Progenitor cell of endocrine pancreas (in vitro differentiated cells): ENCODE results near the gene ZNF778. TPM values are rescaled to one million over a fixed set of nuclear protein-coding genes. Genes with fewer than 3 reads are reported as not detected.
A peak's percentile ranks its signal among the peaks of the same experiment; 100 is the strongest.
"Not testable (repeated sequence)": the region's sequence is repeated elsewhere in the genome, so short reads cannot be mapped to it uniquely, and the experiment has no call there.

Source experiments
- DNase-seq: peaks from one replicate; pipeline ENCODE4 v3.0.0; 2021; ENCODE audit warnings: low spot score; ENCODE audit not compliant: unreplicated experiment
- H3K27ac Mint-ChIP-seq: 2 replicates; pipeline ENCODE4 v1.8.0; 2021; ENCODE audit warnings: mild to moderate bottlenecking, moderate library complexity, mixed read lengths
- H3K27me3 Mint-ChIP-seq: 2 replicates; pipeline ENCODE4 v1.8.0; 2021; ENCODE audit warnings: mixed read lengths
- H3K36me3 Mint-ChIP-seq: 2 replicates; pipeline ENCODE4 v1.8.0; 2022; ENCODE audit warnings: mixed read lengths; ENCODE audit not compliant: insufficient read depth
- H3K4me1 Mint-ChIP-seq: 2 replicates; pipeline ENCODE4 v1.8.0; 2021; ENCODE audit warnings: low read depth, mixed read lengths
- H3K4me3 Mint-ChIP-seq: 2 replicates; pipeline ENCODE4 v1.8.0; 2021; ENCODE audit warnings: low read depth, mild to moderate bottlenecking, moderate library complexity, mixed read lengths
- H3K9me3 Mint-ChIP-seq: 2 replicates; pipeline ENCODE4 v1.8.0; 2021; ENCODE audit warnings: low read depth, mixed read lengths
- total RNA-seq: library from RNA; stranded (reverse); gene quantifications from 2 replicates; pipeline ENCODE4 v1.2.1, GENCODE V29; 2021
- TF ChIP-seq, protein P1 (sequence below): fragments of 200-600 bp; sonication (generic); IDR thresholded peaks from one replicate; pipeline ENCODE4 v1.5.0; 2021; ENCODE audit warnings: antibody characterized with exemption, mild to moderate bottlenecking; ENCODE audit not compliant: unreplicated experiment

The ZNF778 gene
- total RNA-seq, 1 donor from 2014 or later: 11.2 TPM

DNA sequence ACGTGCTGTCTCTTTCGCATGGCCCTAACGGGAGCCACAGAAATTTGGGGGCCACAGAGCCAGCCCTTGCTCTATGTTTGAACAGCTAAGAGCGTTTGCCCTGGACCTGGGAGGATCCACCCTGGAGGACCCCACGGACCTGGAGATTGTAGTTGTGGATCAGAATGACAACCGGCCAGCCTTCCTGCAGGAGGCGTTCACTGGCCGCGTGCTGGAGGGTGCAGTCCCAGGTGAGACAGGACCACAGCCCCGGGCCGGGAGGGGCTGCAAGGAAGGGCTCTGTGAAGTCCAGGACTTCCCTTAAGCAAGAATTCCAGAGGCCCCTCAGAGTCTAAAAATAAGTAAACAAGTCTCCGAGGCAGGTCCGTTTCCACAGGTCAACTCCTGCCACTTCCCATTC, 34.0 kb upstream of the ZNF778 start:
- DNase-seq: no peak
- H3K9me3 Mint-ChIP-seq: no peaks in the 10 kb centered on the region
- no peaks in the 10 kb centered on the region for H3K4me1 Mint-ChIP-seq
- no peaks in the 10 kb centered on the region for H3K36me3 Mint-ChIP-seq
- no peak overlapping the region for H3K4me3 Mint-ChIP-seq
- peaks cover 19% of the 10 kb centered on the region for H3K27me3 Mint-ChIP-seq
- TF ChIP-seq, protein P1, sequence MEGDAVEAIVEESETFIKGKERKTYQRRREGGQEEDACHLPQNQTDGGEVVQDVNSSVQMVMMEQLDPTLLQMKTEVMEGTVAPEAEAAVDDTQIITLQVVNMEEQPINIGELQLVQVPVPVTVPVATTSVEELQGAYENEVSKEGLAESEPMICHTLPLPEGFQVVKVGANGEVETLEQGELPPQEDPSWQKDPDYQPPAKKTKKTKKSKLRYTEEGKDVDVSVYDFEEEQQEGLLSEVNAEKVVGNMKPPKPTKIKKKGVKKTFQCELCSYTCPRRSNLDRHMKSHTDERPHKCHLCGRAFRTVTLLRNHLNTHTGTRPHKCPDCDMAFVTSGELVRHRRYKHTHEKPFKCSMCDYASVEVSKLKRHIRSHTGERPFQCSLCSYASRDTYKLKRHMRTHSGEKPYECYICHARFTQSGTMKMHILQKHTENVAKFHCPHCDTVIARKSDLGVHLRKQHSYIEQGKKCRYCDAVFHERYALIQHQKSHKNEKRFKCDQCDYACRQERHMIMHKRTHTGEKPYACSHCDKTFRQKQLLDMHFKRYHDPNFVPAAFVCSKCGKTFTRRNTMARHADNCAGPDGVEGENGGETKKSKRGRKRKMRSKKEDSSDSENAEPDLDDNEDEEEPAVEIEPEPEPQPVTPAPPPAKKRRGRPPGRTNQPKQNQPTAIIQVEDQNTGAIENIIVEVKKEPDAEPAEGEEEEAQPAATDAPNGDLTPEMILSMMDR: no peak
- no peak overlapping the region for H3K27ac Mint-ChIP-seq

DNA sequence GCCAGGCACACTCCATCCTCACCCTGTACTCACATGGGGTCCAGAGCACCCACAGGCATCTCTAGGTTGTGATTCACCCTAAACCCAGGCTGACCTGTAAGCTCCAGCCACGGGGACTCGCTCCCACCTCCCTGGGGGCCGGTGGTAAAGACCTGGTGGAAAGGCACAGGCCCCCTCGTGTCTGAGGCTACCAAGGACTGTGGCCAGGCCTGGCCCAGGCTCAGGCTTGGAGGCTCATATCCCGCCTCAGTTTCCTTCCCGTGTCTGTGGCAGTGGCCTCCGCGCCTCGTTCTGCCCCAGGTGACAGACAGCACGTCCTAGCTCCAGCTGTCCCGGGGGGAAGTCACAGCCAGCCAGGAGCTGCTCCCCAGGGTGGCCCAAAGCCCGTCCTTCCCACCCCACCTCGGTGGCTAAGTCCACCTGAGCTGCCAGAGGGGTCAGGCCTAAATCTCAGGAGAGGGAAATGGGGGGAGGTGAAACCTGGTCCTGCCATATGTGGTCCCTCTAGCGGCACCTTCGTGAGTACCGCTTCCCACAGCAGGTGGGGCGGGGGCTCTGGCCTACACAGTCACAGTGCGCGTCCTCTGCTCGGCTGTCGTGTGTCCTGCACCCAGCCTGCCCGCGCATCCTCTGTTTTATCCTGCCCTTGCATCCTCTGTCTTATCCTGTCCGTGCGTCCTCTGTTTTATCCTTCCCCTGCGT, 33.4 kb upstream of the ZNF778 start:
- no peaks in the 10 kb centered on the region for H3K36me3 Mint-ChIP-seq
- TF ChIP-seq, protein P1: no peak
- DNase-seq: no peak
- H3K4me1 Mint-ChIP-seq: no peaks in the 10 kb centered on the region
- H3K27ac Mint-ChIP-seq: no peak overlapping the region
- H3K9me3 Mint-ChIP-seq: no peaks in the 10 kb centered on the region
- peaks cover 20% of the 10 kb centered on the region for H3K27me3 Mint-ChIP-seq
- no peak overlapping the region for H3K4me3 Mint-ChIP-seq

GRCh38 chr16:89184677-89184932, 32.9 kb upstream of the ZNF778 start:
- no peak overlapping the region for H3K4me3 Mint-ChIP-seq
- H3K27me3 Mint-ChIP-seq: peaks cover 25% of the 10 kb centered on the region
- H3K4me1 Mint-ChIP-seq: no peaks in the 10 kb centered on the region
- H3K27ac Mint-ChIP-seq: no peak overlapping the region
- no peak for DNase-seq
- no peaks in the 10 kb centered on the region for H3K9me3 Mint-ChIP-seq
- TF ChIP-seq, protein P1: no peak
- no peaks in the 10 kb centered on the region for H3K36me3 Mint-ChIP-seq

- DNase-seq: no peak
- Mint-ChIP-seq H3K27me3 (peaks cover 30% of the 10 kb centered on the region), H3K4me1 (no peaks in the 10 kb centered on the region), H3K36me3 (no peaks in the 10 kb centered on the region), H3K9me3 (no peaks in the 10 kb centered on the region), H3K27ac (peak overlapping the region; percentile 59), H3K4me3 (no peak overlapping the region)
- TF ChIP-seq, protein P1: no peak
These were observed 32.3 kb upstream of the ZNF778 start for GRCh38 chr16:89184933-89185794.

- H3K9me3 Mint-ChIP-seq, H3K4me1 Mint-ChIP-seq, H3K4me3 Mint-ChIP-seq, H3K36me3 Mint-ChIP-seq, DNase-seq: not testable (repeated sequence)
- H3K27ac Mint-ChIP-seq: peak overlapping the region; percentile 29
- peaks cover 35% of the 10 kb centered on the region for H3K27me3 Mint-ChIP-seq
These were observed 31.5 kb upstream of the ZNF778 start for GRCh38 chr16:89185887-89186592.

DNA sequence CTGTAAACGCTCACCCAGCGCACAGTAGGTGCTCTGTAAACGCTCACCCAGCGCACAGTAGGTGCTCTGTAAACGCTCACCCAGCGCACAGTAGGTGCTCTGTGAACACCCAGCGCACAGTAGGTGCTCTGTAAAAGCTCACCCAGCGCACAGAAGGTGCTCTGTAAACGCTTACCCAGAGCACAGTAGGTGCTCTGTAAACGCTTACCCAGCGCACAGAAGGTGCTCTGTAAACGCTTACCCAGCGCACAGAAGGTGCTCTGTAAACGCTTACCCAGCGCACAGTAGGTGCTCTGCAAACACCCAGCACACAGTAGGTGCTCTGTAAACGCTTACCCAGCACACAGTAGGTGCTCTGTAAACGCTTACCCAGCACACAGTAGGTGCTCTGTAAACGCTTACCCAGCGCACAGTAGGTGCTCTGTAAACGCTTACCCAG, 30.9 kb upstream of the ZNF778 start:
- peaks cover 38% of the 10 kb centered on the region for H3K27me3 Mint-ChIP-seq
- H3K9me3 Mint-ChIP-seq, DNase-seq, H3K36me3 Mint-ChIP-seq, H3K4me3 Mint-ChIP-seq, H3K4me1 Mint-ChIP-seq, H3K27ac Mint-ChIP-seq: not testable (repeated sequence)
